Suprapubic skin (tissue), 4 donors: Measurements from ENCODE around the gene ITPRIPL2.

Source experiments
- EP300 ChIP-seq: sonication (generic); formaldehyde crosslinking; IDR thresholded peaks from one replicate; pipeline ENCODE4 v1.6.1; 2017; ENCODE audit warnings: antibody characterized with exemption
- POLR2A ChIP-seq, 2 donors: fragments of 450-650 bp; IDR thresholded peaks; one replicate each; pipeline ENCODE4 v1.6.1; 2017; ENCODE audit warnings: antibody characterized with exemption in 2 of 2, mild to moderate bottlenecking in 2 of 2, moderate library complexity in 2 of 2
- POLR2AphosphoS5 ChIP-seq, 3 donors: sonication (generic); formaldehyde crosslinking; IDR thresholded peaks; one replicate each; pipeline ENCODE4 v1.6.1; 2017; ENCODE audit warnings: antibody characterized with exemption in 3 of 3
- TF ChIP-seq, protein P1 (sequence below), 2 donors: fragments of 200-600 bp in 1 of 2; fragments of 450-650 bp in 1 of 2; sonication (generic) in 1 of 2; IDR thresholded peaks; one replicate each; pipeline ENCODE4 v1.5.1; 2016 to 2019; ENCODE audit warnings: antibody characterized with exemption in 2 of 2, mild to moderate bottlenecking in 1 of 2, moderate library complexity in 1 of 2

DNA sequence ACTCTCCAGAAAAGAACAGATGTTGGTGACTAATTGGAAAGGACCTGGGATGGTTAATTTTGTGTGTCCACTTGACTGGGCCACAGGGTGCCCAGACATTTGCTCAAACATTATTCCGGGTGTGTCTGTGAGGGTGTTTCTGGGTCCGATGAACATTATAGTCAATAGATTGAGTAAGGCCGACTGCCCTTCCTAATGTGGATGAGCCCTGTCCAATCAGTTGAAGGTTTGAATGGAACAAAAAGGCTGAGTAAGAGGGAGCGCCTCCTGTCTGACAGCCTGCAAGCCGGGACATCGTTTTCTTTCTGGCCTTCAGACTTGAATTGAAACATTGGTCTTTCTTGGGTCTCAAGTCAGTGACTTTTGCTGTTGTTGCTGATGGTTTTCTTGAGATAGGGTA, 22.8 kb upstream of the ITPRIPL2 start:
- TF ChIP-seq, protein P1, sequence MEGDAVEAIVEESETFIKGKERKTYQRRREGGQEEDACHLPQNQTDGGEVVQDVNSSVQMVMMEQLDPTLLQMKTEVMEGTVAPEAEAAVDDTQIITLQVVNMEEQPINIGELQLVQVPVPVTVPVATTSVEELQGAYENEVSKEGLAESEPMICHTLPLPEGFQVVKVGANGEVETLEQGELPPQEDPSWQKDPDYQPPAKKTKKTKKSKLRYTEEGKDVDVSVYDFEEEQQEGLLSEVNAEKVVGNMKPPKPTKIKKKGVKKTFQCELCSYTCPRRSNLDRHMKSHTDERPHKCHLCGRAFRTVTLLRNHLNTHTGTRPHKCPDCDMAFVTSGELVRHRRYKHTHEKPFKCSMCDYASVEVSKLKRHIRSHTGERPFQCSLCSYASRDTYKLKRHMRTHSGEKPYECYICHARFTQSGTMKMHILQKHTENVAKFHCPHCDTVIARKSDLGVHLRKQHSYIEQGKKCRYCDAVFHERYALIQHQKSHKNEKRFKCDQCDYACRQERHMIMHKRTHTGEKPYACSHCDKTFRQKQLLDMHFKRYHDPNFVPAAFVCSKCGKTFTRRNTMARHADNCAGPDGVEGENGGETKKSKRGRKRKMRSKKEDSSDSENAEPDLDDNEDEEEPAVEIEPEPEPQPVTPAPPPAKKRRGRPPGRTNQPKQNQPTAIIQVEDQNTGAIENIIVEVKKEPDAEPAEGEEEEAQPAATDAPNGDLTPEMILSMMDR (IDR thresholded peaks at IDR 0.05) = no peak
- TF ChIP-seq POLR2A (IDR thresholded peaks at IDR 0.05) = no peak
- no peak for TF ChIP-seq EP300
- no peak for TF ChIP-seq POLR2AphosphoS5 (IDR thresholded peaks at IDR 0.05)
